CD4-positive, alpha-beta memory T cell (primary cell): ENCODE measurements around the gene CHN2. TPM values are rescaled to one million over a fixed set of nuclear protein-coding genes. Genes with fewer than 3 reads are reported as not detected.

Experiments used
- CTCF ChIA-PET: fragments of 350-600 bp; sonication (Branson Sonifier 250); formaldehyde crosslinking; loops from one replicate; lab custom pipeline; 2021; ENCODE audit warnings: inconsistent platforms; ENCODE audit not compliant: partially characterized antibody; lab: Charles Lee
- POLR2A ChIA-PET: fragments of 350-600 bp; sonication (Branson Sonifier 250); formaldehyde crosslinking; loops from one replicate; lab custom pipeline; 2021; ENCODE audit not compliant: partially characterized antibody; lab: Charles Lee
- DNase-seq, 5 donors: peaks; one replicate each; pipeline versions ENCODE4 v3.0.0 to v3.0.0-alpha.2; 2020 to 2022; ENCODE audit warnings: mixed read lengths in 1 of 5
- H3K27ac ChIP-seq: one replicate; pipeline ENCODE4 v1.7.0; 2013; ENCODE audit warnings: low read depth, low read length
- H3K27me3 ChIP-seq: 2 replicates; pipeline ENCODE4 v1.7.0; 2013; ENCODE audit warnings: mild to moderate bottlenecking, low read length, moderate library complexity; ENCODE audit not compliant: insufficient read depth
- H3K36me3 ChIP-seq: 2 replicates; pipeline ENCODE4 v1.7.0; 2013; ENCODE audit warnings: mild to moderate bottlenecking, low read length, moderate library complexity; ENCODE audit not compliant: insufficient read depth
- H3K4me1 ChIP-seq: 2 replicates; pipeline ENCODE4 v1.7.0; 2013; ENCODE audit warnings: mild to moderate bottlenecking, low read length, moderate library complexity; ENCODE audit not compliant: insufficient read depth
- H3K4me3 ChIP-seq, 2 donors: one replicate each; pipeline ENCODE4 v1.7.0; 2013; ENCODE audit warnings: low read length in 2 of 2, mild to moderate bottlenecking in 1 of 2
- H3K9me3 ChIP-seq, 2 donors: one replicate each; pipeline ENCODE4 v1.7.0; 2013; ENCODE audit warnings: low read length in 2 of 2, control low read depth in 1 of 2; ENCODE audit not compliant: control insufficient read depth in 1 of 2
- H3K27ac Mint-ChIP-seq, 7 donors: one replicate each; pipeline ENCODE4 v1.8.0; 2020 to 2021; ENCODE audit warnings: mixed read lengths in 7 of 7, mild to moderate bottlenecking in 6 of 7, inconsistent platforms in 3 of 7, moderate library complexity in 3 of 7
- H3K27me3 Mint-ChIP-seq, 2 donors: one replicate each; pipeline ENCODE4 v1.8.0; 2020 to 2021; ENCODE audit warnings: mixed read lengths in 2 of 2
- H3K36me3 Mint-ChIP-seq, 2 donors: one replicate each; pipeline ENCODE4 v1.8.0; 2020 to 2021; ENCODE audit warnings: mixed read lengths in 2 of 2, inconsistent platforms in 1 of 2, mild to moderate bottlenecking in 1 of 2
- H3K4me1 Mint-ChIP-seq, 4 donors: one replicate each; pipeline ENCODE4 v1.8.0; 2020 to 2021; ENCODE audit warnings: mixed read lengths in 4 of 4, mild to moderate bottlenecking in 1 of 4
- H3K4me3 Mint-ChIP-seq, 8 donors: one replicate each; pipeline ENCODE4 v1.8.0; 2020 to 2021; ENCODE audit warnings: mixed read lengths in 8 of 8, mild to moderate bottlenecking in 7 of 8, moderate library complexity in 6 of 8, inconsistent platforms in 3 of 8
- H3K9me3 Mint-ChIP-seq, 8 donors: one replicate each; pipeline ENCODE4 v1.8.0; 2020 to 2021; ENCODE audit warnings: mixed read lengths in 8 of 8, mild to moderate bottlenecking in 5 of 8, inconsistent platforms in 3 of 8, moderate library complexity in 1 of 8
- intact Hi-C: fragments of 100-400 bp; cut with micrococcal nuclease; formaldehyde crosslinking; loops from one replicate; pipeline ENCODE4 v1.15.1; 2023
- polyA plus RNA-seq, 2 donors: library from polyadenylated mRNA; unstranded; fragments of 300-500 nt; fragmentation: Illumina TruSeq; gene quantifications; one replicate each; pipeline ENCODE4 v1.2.3, GENCODE V29; 2021
- total RNA-seq, 2 experiments: library from RNA; stranded (reverse); gene quantifications; one replicate each; pipeline ENCODE4 v1.2.3, GENCODE V29; 2021

CHN2 gene
- total and polyA plus RNA-seq, 4 experiments from 2014 or later, result 1.8 to 7.6 (median 3.5) TPM

DNA sequence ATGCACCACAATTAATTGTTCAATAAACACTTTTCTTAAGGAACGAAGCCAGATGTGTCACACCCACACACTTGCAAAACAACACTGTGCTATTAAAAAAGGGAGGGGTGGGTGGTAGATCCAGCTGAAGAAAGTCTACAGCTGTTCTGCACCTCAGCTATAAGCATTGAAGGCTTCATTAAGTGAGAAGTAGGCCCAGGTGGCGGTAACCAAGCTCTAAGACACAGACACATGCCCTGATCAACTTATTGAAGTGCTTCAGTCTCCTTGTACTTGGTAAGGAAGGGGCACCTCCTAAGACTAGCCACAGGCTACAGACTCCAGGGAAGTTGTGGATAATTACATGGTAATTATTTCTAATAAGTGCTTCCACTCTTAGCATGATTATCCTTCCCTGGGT is 43.7 kb upstream of the CHN2 start:
- Mint-ChIP-seq H3K36me3 (no peaks in the 10 kb centered on the region), H3K4me3 (no peak overlapping the region)

GRCh38 chr7:29154076-29154475 is 40.5 kb upstream of the CHN2 start:
- intact Hi-C loops, result no loop called here
- CTCF ChIA-PET, result no interaction called here
- DNase-seq, result no peak
- Mint-ChIP-seq H3K9me3 (peaks cover 0 to 6% (median 0%) of the 10 kb centered on the region in 8 donors), H3K36me3 (no peaks in the 10 kb centered on the region), H3K4me3 (no peak overlapping the region), H3K4me1 (peaks cover 0 to 9% (median 3%) of the 10 kb centered on the region in 4 donors), H3K27me3 (peaks cover 0 to 8% of the 10 kb centered on the region in 2 donors), H3K27ac (no peak overlapping the region)
- no peaks in the 10 kb centered on the region for H3K4me1 ChIP-seq
- POLR2A ChIA-PET, result no interaction called here
- no peaks in the 10 kb centered on the region for H3K27me3 ChIP-seq
- H3K36me3 ChIP-seq, result no peaks in the 10 kb centered on the region
- no peaks in the 10 kb centered on the region for H3K9me3 ChIP-seq
- no peak overlapping the region for H3K27ac ChIP-seq
- H3K4me3 ChIP-seq, result no peak overlapping the region

More for the DNA sequence above, 43.7 kb upstream of the CHN2 start:
- Mint-ChIP-seq H3K27me3 (peaks cover 17 to 28% of the 10 kb centered on the region in 2 donors), H3K9me3 (peaks cover 0 to 6% (median 0%) of the 10 kb centered on the region in 8 donors), H3K4me1 (peaks cover 0 to 4% (median 0%) of the 10 kb centered on the region in 4 donors), H3K27ac (no peak overlapping the region)
- no peaks in the 10 kb centered on the region for H3K36me3 ChIP-seq
- H3K4me3 ChIP-seq, result no peak overlapping the region
- POLR2A ChIA-PET, result no interaction called here
- no peaks in the 10 kb centered on the region for H3K9me3 ChIP-seq
- H3K27me3 ChIP-seq, result peaks cover 6% of the 10 kb centered on the region
- intact Hi-C loops, result no loop called here
- no peak for DNase-seq
- H3K4me1 ChIP-seq, result no peaks in the 10 kb centered on the region
- no peak overlapping the region for H3K27ac ChIP-seq
- CTCF ChIA-PET, result no interaction called here

GRCh38 chr7:29156907-29157452 is 37.6 kb upstream of the CHN2 start:
- Histone ChIP-seq H3K9me3 (no peaks in the 10 kb centered on the region), H3K27me3 (no peaks in the 10 kb centered on the region), H3K4me3 (no peak overlapping the region), H3K4me1 (no peaks in the 10 kb centered on the region), H3K27ac (no peak overlapping the region), H3K36me3 (no peaks in the 10 kb centered on the region)
- peaks cover 2 to 4% of the 10 kb centered on the region in 2 donors for H3K27me3 Mint-ChIP-seq
- H3K36me3 Mint-ChIP-seq, result no peaks in the 10 kb centered on the region
- POLR2A ChIA-PET, result no interaction called here
- intact Hi-C loops, result no loop called here
- H3K4me3 Mint-ChIP-seq, result peak overlapping the region in 1 of 8 donors; percentile 29
- H3K27ac Mint-ChIP-seq, result no peak overlapping the region
- DNase-seq, result no peak
- peaks cover 0 to 9% (median 3%) of the 10 kb centered on the region in 4 donors for H3K4me1 Mint-ChIP-seq
- CTCF ChIA-PET, result interaction anchor here (0.5 to 0.6 kb wide), 3 partner anchors 24 to 60 kb away, joined by 3 read pairs; no protein-coding TSS in a partner anchor
- peaks cover 0 to 6% (median 3%) of the 10 kb centered on the region in 8 donors for H3K9me3 Mint-ChIP-seq

DNA sequence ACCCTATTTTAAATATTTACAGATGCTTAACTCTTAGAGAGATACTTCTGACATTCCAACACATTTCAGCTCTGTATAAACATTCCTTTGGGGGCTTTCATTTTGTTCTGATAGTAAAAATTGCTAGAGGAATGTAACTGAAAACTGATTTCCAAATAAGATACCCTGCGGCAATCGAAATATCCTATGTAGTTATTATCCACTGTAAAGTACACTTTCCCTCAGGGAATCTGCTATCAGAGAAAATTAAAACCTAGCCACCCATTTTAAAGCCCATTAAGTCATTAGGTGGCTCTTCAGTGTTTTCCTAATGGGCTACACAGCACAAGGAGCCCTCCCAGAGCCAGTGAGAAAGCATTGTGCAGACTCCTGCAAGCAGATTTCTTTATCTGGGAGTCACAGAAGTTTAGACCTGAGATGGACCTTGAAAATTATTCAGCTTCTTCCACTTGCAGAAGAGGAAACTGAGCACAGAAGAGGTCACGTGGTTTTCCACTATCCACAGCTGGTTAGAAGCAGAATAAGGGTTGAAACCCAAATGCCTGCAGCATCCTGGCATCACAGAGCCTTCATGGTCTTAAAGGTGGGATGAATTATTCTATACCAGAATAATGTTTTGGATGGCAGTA is 35.7 kb upstream of the CHN2 start:
- CTCF ChIA-PET, result no interaction called here
- Mint-ChIP-seq H3K27me3 (peaks cover 2 to 9% of the 10 kb centered on the region in 2 donors), H3K4me3 (no peak overlapping the region), H3K9me3 (peaks cover 0 to 8% (median 3%) of the 10 kb centered on the region in 8 donors), H3K36me3 (no peaks in the 10 kb centered on the region), H3K4me1 (peaks cover 0 to 9% (median 3%) of the 10 kb centered on the region in 4 donors), H3K27ac (no peak overlapping the region)
- no peaks in the 10 kb centered on the region for H3K9me3 ChIP-seq
- DNase-seq, result no peak
- H3K4me1 ChIP-seq, result no peaks in the 10 kb centered on the region
- no peak overlapping the region for H3K4me3 ChIP-seq
- no peak overlapping the region for H3K27ac ChIP-seq
- intact Hi-C loops, result no loop called here
- H3K36me3 ChIP-seq, result no peaks in the 10 kb centered on the region
- POLR2A ChIA-PET, result no interaction called here
- no peaks in the 10 kb centered on the region for H3K27me3 ChIP-seq

DNA sequence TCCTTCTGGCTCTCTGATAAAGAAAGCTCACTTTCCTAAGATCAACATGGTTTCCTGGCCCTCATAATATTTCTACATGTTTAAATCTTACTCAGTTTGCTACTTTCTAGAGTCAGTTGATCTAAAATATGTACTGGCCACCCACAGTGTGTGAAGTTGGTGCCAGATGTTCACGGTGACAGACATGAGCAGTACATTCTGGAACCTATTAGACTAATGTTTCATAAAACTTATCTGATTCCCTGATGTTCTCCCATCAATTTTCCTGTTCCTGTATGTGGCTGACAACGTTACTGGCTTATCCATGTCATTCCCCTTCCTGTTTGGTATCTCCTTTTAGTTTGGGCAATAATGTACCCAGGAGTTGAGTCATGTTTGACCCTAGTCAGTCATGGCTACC is 34.5 kb upstream of the CHN2 start:
- Mint-ChIP-seq H3K27me3 (peaks cover 2 to 9% of the 10 kb centered on the region in 2 donors), H3K9me3 (peaks cover 0 to 10% (median 2%) of the 10 kb centered on the region in 8 donors), H3K36me3 (no peaks in the 10 kb centered on the region), H3K27ac (no peak overlapping the region), H3K4me1 (peaks cover 0 to 9% (median 3%) of the 10 kb centered on the region in 4 donors), H3K4me3 (no peak overlapping the region)
- Histone ChIP-seq H3K36me3 (no peaks in the 10 kb centered on the region), H3K4me1 (no peaks in the 10 kb centered on the region), H3K27ac (no peak overlapping the region), H3K4me3 (no peak overlapping the region), H3K27me3 (no peaks in the 10 kb centered on the region), H3K9me3 (no peaks in the 10 kb centered on the region)
- intact Hi-C loops, result no loop called here
- ChIA-PET POLR2A (no interaction called here), CTCF (no interaction called here)
- DNase-seq, result no peak

GRCh38 chr7:29161231-29161630 is 33.3 kb upstream of the CHN2 start:
- no peak overlapping the region for H3K4me3 ChIP-seq
- no peak for DNase-seq
- POLR2A ChIA-PET, result no interaction called here
- H3K36me3 Mint-ChIP-seq, result peaks cover 0 to under 1% of the 10 kb centered on the region in 2 donors
- H3K27ac ChIP-seq, result no peak overlapping the region
- H3K27me3 Mint-ChIP-seq, result peaks cover 2 to 9% of the 10 kb centered on the region in 2 donors
- intact Hi-C loops, result no loop called here
- no peaks in the 10 kb centered on the region for H3K36me3 ChIP-seq
- CTCF ChIA-PET, result no interaction called here
- H3K27ac Mint-ChIP-seq, result no peak overlapping the region
- H3K27me3 ChIP-seq, result no peaks in the 10 kb centered on the region
- H3K4me3 Mint-ChIP-seq, result no peak overlapping the region
- no peaks in the 10 kb centered on the region for H3K9me3 ChIP-seq
- peaks cover 0 to 13% (median 6%) of the 10 kb centered on the region in 8 donors for H3K9me3 Mint-ChIP-seq
- H3K4me1 Mint-ChIP-seq, result peaks cover 0 to 9% (median 3%) of the 10 kb centered on the region in 4 donors
- H3K4me1 ChIP-seq, result no peaks in the 10 kb centered on the region

- no peaks in the 10 kb centered on the region for H3K27me3 ChIP-seq
- DNase-seq, result no peak
- peaks cover 0 to 2% of the 10 kb centered on the region in 2 donors for H3K36me3 Mint-ChIP-seq
- peaks cover 0 to 15% (median 9%) of the 10 kb centered on the region in 8 donors for H3K9me3 Mint-ChIP-seq
- no peaks in the 10 kb centered on the region for H3K4me1 ChIP-seq
- ChIA-PET CTCF (no interaction called here), POLR2A (no interaction called here)
- no peak overlapping the region for H3K4me3 ChIP-seq
- H3K9me3 ChIP-seq, result no peaks in the 10 kb centered on the region
- no peaks in the 10 kb centered on the region for H3K36me3 ChIP-seq
- H3K27ac ChIP-seq, result no peak overlapping the region
- H3K27ac Mint-ChIP-seq, result no peak overlapping the region
- intact Hi-C loops, result no loop called here
- no peaks in the 10 kb centered on the region for H3K4me1 Mint-ChIP-seq
- no peak overlapping the region for H3K4me3 Mint-ChIP-seq
- peaks cover 2 to 9% of the 10 kb centered on the region in 2 donors for H3K27me3 Mint-ChIP-seq
Measured at GRCh38 chr7:29162577-29162976, 32.0 kb upstream of the CHN2 start.
